Regular cardiac myocyte (primary cell): ENCODE results near the gene TP53BP2. TPM values are rescaled to one million over a fixed set of nuclear protein-coding genes. Genes with fewer than 3 reads are reported as not detected.

Experiments
- total RNA-seq: library from RNA; depleted of rRNA; stranded (reverse); fragments of >200 nt; gene quantifications from 2 replicates; pipeline ENCODE4 v1.2.3, GENCODE V29; 2014

TP53BP2 gene, protein sequence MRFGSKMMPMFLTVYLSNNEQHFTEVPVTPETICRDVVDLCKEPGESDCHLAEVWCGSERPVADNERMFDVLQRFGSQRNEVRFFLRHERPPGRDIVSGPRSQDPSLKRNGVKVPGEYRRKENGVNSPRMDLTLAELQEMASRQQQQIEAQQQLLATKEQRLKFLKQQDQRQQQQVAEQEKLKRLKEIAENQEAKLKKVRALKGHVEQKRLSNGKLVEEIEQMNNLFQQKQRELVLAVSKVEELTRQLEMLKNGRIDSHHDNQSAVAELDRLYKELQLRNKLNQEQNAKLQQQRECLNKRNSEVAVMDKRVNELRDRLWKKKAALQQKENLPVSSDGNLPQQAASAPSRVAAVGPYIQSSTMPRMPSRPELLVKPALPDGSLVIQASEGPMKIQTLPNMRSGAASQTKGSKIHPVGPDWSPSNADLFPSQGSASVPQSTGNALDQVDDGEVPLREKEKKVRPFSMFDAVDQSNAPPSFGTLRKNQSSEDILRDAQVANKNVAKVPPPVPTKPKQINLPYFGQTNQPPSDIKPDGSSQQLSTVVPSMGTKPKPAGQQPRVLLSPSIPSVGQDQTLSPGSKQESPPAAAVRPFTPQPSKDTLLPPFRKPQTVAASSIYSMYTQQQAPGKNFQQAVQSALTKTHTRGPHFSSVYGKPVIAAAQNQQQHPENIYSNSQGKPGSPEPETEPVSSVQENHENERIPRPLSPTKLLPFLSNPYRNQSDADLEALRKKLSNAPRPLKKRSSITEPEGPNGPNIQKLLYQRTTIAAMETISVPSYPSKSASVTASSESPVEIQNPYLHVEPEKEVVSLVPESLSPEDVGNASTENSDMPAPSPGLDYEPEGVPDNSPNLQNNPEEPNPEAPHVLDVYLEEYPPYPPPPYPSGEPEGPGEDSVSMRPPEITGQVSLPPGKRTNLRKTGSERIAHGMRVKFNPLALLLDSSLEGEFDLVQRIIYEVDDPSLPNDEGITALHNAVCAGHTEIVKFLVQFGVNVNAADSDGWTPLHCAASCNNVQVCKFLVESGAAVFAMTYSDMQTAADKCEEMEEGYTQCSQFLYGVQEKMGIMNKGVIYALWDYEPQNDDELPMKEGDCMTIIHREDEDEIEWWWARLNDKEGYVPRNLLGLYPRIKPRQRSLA
- total RNA-seq: 18.6 and 41.2 TPM in 2 replicates

GRCh38 chr1:223845810-223846682 is at the start of gene TP53BP2:
Gene TP53BP2 (minus strand): TSS chr1:223845947. CDS start chr1:223845680, 267 bp downstream.

Other genes starting within 250 kb of the TP53BP2 start
- gene CAPN8, start 180.2 kb downstream of the TP53BP2 start, total RNA-seq: 0.28 TPM in 1 of 2 replicates, not detected in the other
- gene CAPN2, start 133.4 kb downstream of the TP53BP2 start, total RNA-seq: 286 and 401 TPM in 2 replicates